ENCODE data around the gene ABHD4.
"Not testable (repeated sequence)": the region's sequence is repeated elsewhere in the genome, so short reads cannot be mapped to it uniquely, and the experiment has no call there.

Gene ABHD4

DNA sequence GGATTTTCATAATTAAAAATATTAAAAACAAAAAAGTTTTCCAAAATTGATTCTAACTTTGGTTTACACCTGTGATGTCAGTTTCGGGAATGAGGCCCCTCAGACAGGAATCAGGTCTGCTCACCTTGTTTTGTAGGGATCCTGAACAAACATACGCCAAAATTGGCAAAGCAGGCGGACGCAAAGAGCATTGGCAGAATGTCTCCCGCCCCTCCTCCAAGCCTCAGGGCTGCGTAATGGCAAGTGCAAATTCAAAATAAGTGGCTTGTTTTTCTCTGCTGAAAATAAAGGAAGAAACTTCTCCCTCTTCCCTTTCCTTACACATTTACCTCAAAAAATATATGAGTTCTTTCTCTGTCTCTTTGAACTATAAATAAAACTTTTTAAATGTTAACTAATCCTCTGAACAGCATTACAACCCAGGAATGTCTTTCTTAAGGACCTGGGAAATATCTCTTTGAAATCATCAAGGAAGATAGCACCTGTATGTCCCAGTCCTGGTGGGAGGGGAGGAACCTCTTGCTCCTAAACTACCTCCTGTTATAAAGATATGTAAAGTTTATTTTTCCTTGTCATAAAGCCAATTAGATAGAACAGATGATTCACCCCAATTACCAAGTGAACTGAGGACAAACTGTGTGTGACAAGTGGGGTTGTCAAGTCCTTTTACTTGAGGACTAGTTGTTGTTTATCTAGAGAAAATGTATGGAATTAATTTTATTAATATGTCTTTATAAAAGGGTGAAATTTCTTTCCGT is 29.6 kb downstream of the ABHD4 start:
- no peak for DNase-seq (ENCODE audit: low spot score)

DNA sequence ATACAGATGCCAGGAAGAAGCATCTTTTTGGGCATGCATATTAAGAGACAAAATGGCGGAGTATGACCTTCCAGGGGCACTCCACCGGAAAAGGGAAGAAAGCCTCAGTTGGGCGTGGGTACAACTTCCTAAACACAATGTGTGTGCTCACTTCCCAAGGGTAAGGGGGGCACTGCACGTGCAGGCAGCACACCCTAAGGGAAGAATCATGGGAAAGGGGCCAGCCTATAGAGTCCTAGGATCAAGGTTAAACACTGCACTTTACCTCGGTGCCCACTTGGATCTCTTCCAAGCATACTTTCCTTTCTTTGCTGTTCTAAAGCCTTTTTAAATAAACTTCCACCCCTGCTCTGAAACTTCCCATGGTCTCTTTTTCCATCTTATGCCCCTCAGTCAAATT is 31.3 kb downstream of the ABHD4 start:
- DNase-seq (ENCODE audit: low spot score) = no peak

DNA sequence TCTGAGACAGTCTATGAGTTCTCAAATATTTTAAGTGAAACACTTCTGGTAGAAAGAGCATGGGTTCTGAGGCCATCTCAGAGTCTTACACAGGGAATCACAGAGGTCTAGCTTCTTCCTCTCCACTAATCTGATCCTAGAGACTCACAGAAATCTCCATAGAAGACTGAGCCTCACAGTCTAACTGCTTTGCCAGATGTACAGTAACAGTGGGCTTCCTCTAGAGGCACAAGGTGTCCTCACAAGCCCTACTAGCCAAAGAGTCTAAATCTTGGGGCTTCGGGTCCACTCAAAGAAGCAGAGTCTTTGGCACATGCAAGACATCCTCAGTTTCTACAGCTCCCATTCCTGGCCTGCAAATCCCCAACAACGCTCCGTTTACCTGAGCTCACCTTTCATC is 32.0 kb downstream of the ABHD4 start:
- no peak for DNase-seq (ENCODE audit: low spot score)

DNA sequence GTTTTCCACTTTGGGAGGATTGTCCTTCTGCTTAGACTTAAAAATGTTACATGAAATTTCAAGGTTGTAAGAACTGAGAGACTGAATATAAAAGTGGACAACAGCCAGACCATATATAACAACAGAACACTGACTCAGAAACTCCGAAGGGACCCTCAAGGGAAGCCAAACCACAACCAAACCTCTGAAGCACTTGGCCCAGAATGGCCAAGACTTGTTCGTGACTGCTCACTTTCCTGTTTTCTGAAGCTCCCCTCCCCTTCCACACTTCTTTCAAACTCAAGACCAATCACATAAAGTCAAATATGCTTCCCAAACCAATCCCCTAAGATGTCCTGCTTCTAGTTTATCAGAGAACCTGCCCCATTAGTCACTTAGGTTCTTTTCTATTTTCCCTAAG is 32.4 kb downstream of the ABHD4 start:
- no peak for DNase-seq (ENCODE audit: low spot score)

DNA sequence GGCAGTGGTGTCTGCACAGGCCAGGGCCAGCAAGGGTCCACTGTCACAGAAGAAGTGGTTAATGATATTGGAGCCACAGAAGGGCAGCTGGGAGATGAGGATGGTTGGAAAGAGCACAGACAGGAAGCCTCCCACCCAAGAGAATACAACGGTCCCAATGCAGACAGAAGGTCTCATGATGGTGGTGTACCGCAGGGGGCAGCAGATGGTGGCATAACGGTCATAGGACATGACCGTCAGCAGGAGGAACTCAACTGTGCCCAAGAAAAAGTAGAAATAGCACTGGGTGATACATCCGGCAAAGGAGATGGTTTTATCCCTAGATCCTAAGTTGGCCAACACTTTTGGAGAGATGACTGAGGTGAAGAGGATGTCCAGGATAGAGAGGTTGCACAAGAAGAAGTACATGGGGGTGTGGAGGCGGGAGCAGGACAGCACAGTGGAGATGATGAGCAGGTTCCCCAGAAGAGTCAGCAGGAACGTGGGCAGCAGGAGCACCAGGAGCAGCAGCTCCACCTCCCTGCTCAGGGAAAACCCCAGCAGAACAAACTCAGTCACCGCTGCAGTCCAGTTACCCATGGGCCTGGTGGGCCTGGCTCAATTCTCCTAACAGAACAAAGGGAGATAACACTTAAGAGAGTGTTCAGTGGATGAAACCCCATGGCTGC is 36.3 kb downstream of the ABHD4 start:
- no peak for DNase-seq (ENCODE audit: low spot score)

DNA sequence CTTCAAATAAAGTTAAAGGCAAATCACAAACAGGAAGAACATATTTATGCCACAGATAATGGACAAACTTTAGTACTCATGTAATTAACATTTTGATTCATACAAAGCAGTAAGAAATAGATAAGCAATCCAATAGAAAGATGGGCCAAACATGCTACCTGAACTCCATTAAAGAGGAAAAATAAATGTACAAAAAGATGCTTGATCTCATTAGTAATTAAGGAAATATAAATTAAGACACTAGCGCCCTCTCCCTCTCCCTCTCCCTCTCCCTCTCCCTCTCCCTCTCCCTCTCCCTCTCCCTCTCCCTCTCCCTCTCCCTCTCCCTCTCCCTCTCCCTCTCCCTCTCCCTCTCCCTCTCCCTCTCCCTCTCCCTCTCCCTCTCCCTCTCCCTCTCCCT is 37.9 kb downstream of the ABHD4 start:
- DNase-seq (ENCODE audit: low spot score) = not testable (repeated sequence)

DNA sequence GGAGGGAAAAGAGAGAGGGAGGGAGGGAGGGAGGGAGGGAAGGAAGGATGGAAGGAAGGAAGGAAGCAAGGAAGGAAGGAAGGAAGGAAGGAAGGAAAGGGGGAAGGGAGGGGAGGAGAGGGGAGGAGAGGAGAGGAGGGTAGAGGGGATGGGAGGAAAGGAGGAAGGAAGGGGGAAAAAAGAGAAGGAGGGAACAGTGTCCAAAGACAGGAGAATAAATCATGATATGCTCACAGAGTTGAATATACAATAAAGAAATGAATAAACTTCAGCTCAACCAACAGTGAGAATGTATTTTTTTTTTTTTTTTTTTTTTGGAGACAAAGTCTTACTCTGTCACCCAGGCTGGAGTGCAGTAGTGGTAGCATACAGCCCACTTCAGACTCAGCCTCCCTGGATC is 42.1 kb downstream of the ABHD4 start:
- no peak for DNase-seq (ENCODE audit: low spot score)

DNA sequence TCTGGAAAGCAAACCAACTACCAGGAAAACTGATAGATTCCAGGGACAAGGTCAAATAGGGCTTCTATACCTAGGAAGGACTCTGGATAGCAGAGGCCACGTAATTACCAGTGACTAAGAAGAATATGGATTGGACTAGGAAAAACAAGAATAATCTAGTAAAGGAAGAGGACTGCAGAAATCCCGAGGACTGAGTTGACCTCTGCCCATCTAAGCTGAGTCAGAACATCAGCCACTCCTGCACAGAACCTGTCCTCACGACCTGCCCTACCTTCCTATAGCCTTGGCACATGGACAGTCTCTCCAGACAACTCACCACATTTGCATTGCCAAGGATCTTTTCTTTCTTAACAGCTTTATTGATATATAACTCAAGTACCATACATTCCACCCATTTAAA is 43.7 kb downstream of the ABHD4 start:
- DNase-seq (ENCODE audit: low spot score) = no peak

DNA sequence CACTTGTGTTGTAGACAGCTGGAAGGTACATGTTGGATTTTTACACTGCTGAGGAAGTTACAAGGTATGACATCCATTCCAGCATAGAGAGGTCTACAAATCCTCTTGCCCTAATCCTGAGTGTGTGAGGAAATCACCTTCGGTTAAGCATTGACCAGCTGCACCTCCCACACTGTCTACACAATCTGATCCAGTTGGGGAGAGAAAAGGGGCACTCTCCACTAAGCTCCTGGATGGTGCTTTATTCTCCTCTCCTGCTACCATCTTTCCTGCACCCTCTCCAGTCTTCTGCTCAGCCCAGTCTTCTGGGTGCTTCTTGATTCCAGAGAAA is 46.2 kb downstream of the ABHD4 start, which contains the start of gene OR6J1:
Gene OR6J1, minus strand, starts transcription at position 48 of the 331 bp plus-strand sequence. CDS start 9,541 bp downstream, outside the sequence.
- no peak for DNase-seq (ENCODE audit: low spot score)

DNA sequence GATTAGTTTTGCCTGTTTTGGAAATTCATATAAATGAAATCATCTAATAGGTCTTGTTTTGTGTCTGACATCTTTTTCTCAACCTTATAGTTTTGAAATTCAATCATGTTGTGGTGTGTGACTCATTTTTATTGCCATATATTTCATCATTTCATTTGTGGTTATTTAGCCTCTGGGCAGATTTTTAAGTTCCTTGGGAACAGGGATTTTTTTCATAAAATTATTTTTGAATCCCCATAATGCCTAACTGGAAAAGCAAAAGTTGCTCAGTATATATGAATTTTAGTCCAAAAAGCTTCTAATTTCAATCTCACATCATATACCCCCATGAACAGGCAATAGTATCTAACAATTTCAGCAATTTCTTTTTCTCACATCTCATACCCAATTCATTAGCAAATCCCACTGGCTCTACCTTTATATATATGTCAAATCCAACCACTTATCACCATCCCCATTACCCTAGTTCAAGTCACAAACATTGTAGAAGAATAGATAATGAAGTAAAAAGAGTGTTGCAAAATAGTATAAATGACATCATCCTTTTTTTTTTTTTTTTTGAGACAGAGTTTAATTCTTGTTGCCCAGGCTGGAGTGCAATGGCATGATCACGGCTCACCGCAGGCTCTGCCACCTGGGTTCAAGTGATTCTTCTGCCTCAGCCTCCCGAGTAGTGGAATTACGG is 48.6 kb downstream of the ABHD4 start:
- peak; percentile 85 for DNase-seq (ENCODE audit: low spot score)

DNA sequence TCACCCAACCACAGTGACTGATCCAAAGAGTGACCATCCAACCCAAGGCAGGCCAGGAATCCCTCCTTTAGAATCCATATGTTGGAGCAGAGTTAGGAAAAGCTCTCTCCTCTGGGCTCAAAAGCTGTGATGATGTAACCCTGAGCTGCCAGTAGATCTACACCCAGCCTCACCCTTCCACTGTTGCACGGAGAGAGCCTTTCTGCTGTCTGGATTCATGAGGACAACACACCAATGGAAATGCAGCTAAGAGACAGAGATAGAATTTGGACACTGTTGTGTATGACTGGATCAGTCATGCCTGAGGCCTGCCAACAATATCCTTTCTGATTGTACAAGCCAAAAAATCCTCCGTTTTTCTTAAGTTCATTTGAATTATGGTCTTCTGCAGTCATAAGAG is 50.4 kb downstream of the ABHD4 start:
- no peak for DNase-seq (ENCODE audit: low spot score)

DNA sequence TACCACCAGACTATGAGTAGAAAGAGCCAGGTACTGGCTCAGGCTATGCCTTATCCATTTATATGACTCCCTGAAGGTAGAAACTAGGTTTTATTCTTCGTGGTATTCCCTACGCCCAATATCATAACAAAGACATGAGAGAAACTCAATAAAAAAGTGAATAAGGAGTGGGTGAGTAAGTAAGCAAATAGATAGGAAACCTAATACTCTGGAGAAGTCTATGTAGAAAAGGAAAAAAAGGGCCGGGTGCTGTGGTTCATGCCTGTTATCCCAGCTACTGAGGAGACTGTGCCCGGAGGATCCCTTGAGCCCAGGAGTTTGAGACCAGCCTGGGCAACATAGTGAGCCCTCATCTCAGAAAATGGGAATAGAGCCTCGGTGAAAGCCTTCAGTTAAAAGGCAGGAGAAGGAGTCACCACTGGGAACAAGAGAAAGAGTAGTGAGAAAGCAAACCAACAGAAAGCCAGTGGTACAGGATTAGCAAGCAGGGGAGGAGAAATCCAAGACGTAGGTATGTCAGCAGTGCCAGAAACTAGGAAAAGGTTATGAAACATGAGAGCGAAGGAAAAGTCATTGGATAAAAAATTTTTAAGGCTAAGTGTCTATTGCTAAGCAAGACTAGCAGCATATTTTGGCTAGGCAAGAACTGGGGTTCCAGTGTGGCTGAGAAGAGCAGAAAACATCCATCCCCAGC is 52.1 kb downstream of the ABHD4 start:
- no peak for DNase-seq (ENCODE audit: low spot score)

DNA sequence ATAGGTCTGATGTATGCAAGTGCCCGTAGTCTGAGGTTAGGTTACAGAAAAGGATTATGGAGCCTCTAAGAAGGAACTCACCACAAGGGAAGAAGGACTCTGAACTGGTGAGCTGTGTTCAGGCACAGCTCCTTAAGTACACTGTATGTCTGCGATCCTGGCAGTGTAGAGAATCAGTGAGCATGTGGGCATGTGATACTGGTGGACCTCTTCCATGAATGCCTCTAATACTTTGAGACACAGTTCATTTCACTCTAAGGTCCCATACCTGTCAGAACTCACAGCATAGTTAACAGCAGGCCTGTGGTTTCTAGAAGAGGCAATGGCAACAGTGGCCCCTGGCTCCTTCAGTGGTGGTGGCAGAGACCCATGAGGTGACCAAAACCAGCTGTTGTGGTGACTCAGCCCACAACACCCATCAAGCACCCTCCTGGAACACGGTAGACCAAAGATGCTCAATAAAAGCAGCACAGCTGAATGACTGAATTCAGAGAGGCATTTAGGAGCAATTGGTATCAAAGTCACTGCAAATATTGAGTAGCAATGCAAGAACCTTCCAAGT is 52.9 kb downstream of the ABHD4 start:
- DNase-seq (ENCODE audit: low spot score) = peak; percentile 70

DNA sequence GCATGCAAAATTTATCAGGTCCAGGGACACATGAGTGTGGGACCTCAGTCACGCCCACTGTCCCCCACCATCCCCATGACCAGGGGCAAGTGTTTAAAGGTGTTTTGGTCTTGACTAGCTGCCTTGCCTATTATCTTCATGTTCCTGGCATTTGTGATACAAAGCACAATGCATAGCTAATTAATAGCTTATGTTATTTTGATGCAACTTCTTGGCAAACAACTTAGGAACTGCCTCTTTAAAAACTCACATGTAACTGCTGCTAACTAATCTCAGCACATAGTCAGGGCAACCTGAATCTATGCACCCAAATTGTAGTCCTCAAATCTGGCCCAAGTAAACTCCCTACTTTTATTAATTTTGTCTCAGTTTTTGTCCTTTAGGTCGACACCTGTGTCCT is 53.5 kb downstream of the ABHD4 start:
- DNase-seq (ENCODE audit: low spot score) = no peak

DNA sequence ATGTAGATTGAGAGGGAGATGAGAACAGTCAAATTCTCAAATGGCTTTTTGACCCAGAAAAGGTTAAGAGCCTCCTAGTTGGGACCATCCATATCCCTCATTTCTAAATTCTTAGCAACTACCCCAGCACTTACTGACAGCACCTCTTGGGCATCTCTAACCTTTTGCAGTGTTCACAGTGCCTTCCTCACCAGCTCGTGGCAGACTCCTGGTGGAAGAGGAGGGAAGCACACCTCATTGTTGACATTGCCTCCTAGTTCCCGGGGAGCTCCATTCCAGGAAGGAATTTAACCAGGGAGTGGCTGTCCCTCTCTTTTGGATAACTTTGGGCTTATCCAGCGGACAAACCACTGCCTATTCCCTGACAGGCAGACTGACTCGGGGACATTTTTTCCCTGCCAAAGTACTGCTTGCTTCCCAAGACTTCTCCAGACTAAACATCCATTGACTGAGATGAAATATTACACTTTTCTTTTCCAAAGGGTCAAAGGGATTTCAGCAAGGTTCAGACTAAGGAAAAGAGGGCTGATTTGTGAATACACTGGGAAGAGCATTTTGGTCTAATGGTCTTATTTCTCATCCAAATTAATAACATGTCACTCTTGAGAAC is 55.0 kb downstream of the ABHD4 start:
- peak; percentile 80 for DNase-seq (ENCODE audit: low spot score)

DNA sequence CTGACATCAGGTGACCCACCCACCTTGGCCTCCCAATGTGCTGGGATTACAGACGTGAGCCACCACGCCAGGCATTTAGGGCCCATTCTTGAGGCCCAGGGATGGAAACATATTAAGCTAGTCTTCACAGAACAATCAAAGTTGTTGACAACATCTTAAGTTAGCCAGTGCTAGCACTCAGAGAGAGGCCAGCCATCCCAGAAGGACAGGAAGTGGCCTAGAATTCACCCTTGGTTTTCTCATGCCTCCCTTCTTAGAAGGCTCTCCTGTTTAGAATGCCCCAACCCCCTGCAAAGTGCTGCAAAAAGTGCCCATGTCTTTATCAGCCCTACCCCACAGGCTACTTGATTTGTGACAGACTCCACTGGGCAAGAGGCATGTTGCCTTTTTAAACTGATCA is 58.1 kb downstream of the ABHD4 start:
- no peak for DNase-seq (ENCODE audit: low spot score)

DNA sequence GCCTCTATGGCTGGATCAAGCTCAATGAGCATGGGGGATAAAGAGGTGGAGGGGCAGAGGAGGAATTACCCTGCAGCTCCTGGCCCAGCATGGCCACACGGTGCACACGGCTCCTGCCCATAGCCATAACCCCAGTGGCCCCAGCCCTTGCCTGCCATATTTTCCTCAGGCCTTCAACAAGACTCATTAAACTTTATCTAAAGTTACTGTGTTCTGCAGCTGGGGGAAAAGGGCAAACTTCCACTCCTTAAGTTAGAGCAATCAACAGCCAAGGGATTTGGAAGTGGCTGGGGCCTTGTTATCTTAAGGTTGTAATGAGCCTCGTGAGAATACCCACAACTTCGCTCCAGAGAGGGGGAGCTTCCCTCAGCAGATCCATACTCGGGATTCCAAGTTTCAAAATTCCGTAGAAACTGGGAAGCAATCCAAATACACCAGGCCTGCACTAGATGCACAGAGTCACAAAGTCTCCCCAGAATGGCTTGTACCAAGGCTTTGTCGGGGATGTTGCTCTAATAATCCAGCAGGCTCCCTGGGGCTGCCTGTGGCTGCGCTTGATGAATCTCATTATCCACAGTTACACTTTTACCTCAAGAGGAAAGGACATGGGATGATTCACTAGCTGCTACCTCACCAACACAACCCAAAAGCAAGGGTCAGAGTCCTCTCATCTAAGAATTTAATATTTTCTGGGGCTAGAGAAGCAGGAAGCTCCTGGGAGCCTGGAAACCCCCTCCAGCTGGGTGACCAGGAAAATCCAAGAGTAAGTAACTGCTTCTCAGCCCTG is 59.0 kb downstream of the ABHD4 start:
- DNase-seq (ENCODE audit: low spot score) = no peak

DNA sequence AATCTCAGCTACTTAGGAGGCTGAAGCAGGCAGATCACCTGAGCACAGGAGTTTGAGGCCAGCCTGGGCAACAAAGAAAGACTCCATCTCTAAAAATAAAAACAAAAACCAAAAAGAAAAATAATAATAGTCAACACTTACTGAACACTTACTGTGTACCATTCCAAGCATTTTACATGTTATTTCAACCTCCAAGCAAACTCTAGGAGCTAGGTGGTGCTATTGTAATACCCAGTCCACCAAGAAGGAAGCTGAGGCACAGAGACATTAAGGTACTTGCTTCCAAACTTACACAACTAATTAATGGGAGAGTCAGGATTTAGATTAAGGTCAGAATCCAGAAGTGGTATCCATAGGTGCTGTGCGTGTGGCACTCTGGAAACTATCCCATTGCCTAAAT is 59.8 kb downstream of the ABHD4 start:
- DNase-seq (ENCODE audit: low spot score) = peak; percentile 31

DNA sequence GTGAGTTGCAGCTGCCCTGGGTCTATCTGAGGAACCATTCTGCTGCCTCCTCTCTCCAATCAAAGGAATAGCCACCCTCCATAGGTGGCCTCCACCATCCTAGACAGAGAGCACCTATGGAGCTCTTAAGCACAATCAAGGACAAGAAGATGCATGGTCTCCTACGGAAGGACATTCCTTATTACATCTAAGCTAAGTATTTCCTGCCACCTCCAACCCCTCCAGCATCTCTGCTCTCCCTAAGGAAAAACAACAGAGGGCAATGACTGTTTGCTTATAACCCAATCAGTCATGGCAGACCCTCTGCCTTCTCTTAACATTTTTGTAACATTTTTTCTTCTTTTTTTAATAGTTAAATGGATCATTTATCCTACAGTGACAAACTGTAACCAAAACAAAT is 60.8 kb downstream of the ABHD4 start:
- no peak for DNase-seq (ENCODE audit: low spot score)

DNA sequence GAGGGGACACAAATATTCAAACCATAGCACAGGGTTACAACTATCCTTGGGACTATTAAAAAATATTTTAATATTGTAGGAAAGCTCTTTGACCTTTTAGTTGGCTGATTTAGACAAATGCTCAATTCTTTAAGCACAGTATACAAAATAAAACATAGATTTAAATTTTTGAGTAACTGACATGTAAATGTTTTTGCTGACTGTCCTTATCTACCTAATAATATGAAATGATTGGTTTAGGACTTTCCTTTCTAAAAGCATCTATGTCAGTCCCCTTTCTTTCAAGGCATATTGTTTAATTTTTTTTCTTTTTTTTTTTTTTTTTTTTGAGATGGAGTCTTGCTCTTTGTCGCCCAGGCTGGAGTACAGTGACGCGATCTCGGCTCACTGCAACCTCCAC is 62.6 kb downstream of the ABHD4 start:
- DNase-seq (ENCODE audit: low spot score) = no peak

Data from SW480 (cell line).